A549 treated with Hydrocortisone at 1 μM for 4 hours (cell line): ENCODE data around the gene PSMA4. TPM values are rescaled to one million over a fixed set of nuclear protein-coding genes. Genes with fewer than 3 reads are reported as not detected.

Source experiments
- total RNA-seq: library from RNA; stranded (reverse); fragments of 200-300 nt; extraction: Qiagen RNA extraction; gene quantifications from 5 replicates; pipeline ENCODE4 v1.2.3, GENCODE V29; 2022

The PSMA4 gene
- total RNA-seq = 370 to 480 TPM (median 395 TPM) in 5 replicates

GRCh38 chr15:78540141-78540870 is at the start of gene PSMA4:
PSMA4 (plus strand) TSS chr15:78540444; CDS start chr15:78541928, 1,484 bp downstream.

GRCh38 chr15:78506971-78507830 is 33.0 kb upstream of the PSMA4 start, which contains the start of gene HYKK:
HYKK (plus strand) TSS chr15:78507577; CDS start chr15:78513089, 5,512 bp downstream.

GRCh38 chr15:78565097-78565950 is 25.1 kb downstream of the PSMA4 start, which contains the start of gene CHRNA5:
CHRNA5 (plus strand) TSS chr15:78565520; CDS start chr15:78565720, 200 bp downstream.

Other genes with a start within 250 kb of the PSMA4 start
- gene SKIC8, start 240.8 kb upstream of the PSMA4 start, total RNA-seq = 79.6 to 118 TPM (median 86.2 TPM) in 5 replicates
- gene CRABP1, start 200.1 kb upstream of the PSMA4 start, total RNA-seq = 0.68 to 2.0 TPM (median 1.1 TPM) in 5 replicates
- gene IREB2, start 102.2 kb upstream of the PSMA4 start, total RNA-seq = 31.4 to 50.3 TPM (median 46.8 TPM) in 5 replicates
- gene HYKK, start 32.9 kb upstream of the PSMA4 start, total RNA-seq = 5.2 to 6.5 TPM (median 5.7 TPM) in 5 replicates
- 29.7 to 34.6 TPM (median 32.5 TPM) in 5 replicates for gene CHRNA5, start 25.1 kb downstream of the PSMA4 start, total RNA-seq
- gene CHRNA3, start 80.6 kb downstream of the PSMA4 start, total RNA-seq = 0.32 to 0.82 TPM (median 0.36 TPM) in 5 replicates
- gene CHRNB4, start 100.8 kb downstream of the PSMA4 start, total RNA-seq = 0.75 to 1.4 TPM (median 0.89 TPM) in 5 replicates